H1 (cell line): Measurements from ENCODE around the gene CLEC14A.

Experiments used
- CTBP2 ChIP-seq: IDR thresholded peaks from 2 replicates; pipeline ENCODE4 v1.7.0; 2011; ENCODE audit warnings: borderline replicate concordance, mild to moderate bottlenecking, moderate library complexity, mixed read lengths, low read length; ENCODE audit not compliant: insufficient read depth, insufficient read length
- CTCF ChIP-seq, 3 experiments: IDR thresholded peaks; 1 replicate in 2 of 3; 2 replicates in 1 of 3; pipeline versions ENCODE4 v1.5.1 to v1.6.1; 2011; ENCODE audit warnings: low read length in 3 of 3, mild to moderate bottlenecking in 3 of 3, inconsistent platforms in 2 of 3, low read depth in 1 of 3, moderate library complexity in 1 of 3; ENCODE audit not compliant: insufficient read depth in 1 of 3; ENCODE audit errors: control extremely low read depth in 1 of 3
- GABPA ChIP-seq: IDR thresholded peaks from 2 replicates; pipeline ENCODE4 v1.6.1; 2011; ENCODE audit warnings: mild to moderate bottlenecking, low read length, moderate library complexity, borderline replicate concordance; ENCODE audit not compliant: insufficient read depth
- POLR2A ChIP-seq, 2 experiments: IDR thresholded peaks; 1 replicate in 1 of 2; 2 replicates in 1 of 2; pipeline ENCODE4 v1.6.1; 2011; ENCODE audit warnings: low read depth in 2 of 2, low read length in 2 of 2, mild to moderate bottlenecking in 2 of 2; ENCODE audit errors: control extremely low read depth in 1 of 2
- YY1 ChIP-seq: IDR thresholded peaks from 2 replicates; pipeline ENCODE4 v1.6.1; 2011; ENCODE audit warnings: low read depth, mild to moderate bottlenecking, low read length

GRCh38 chr14:38254571-38255407 lies 1.1 kb downstream of the CLEC14A start:
- TF ChIP-seq YY1 (no peak), POLR2A (IDR thresholded peaks at IDR 0.05; ENCODE audit: control extremely low read depth in 1 of 2, low read depth in 2 of 2, low read length in 2 of 2) (no peak), CTCF (IDR thresholded peaks at IDR 0.05; ENCODE audit: control extremely low read depth in 1 of 3, insufficient read depth in 1 of 3, low read depth in 1 of 3, low read length in 3 of 3) (no peak), GABPA (no peak; the same call in 1 of the 2 replicates), CTBP2 (no peak)
